Measurements from ENCODE around the gene NCOA4.

The NCOA4 gene

DNA sequence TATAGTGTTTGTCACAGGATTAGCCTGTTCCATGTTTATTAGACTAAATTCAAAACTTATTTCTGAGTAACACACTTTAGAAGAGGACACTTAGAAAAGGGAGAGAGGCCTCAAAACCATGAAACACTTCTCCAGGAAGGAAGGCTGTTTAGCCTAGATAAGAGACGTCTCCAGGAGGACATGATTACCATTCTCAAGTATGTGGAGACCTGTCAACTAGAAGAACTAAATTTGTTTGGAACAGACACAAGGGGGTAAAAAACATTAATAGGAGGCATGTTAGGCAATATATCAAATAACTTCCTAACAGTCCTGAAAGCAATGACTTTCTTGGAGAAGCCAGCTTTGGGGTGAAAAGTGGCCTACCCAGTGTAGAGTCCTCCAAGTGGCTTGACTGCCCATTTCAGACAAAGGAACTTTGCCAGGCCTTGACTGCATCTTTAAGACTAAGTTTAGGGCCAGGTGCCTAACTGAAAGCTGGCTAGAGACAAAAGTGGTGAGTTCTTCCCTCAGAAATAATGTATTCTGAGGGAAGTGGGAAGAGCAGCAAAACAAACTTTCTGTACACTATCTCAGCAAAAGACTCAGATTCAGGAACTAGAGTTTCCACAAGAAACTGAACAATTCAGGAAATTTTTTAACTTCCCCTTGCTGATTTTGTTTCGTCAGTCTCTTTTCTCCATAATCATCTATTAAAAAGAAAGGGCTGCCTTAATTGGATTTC lies 11.8 kb downstream of the NCOA4 start:
- H3K27ac ChIP-seq (ENCODE audit: low read depth, low read length, severe bottlenecking) = peak overlapping the region; percentile 84
- 86 to 92% methylated on average over 1 of the region's 2 CpGs for WGBS, 2 experiments (ENCODE audit: insufficient coverage in 2 of 2)
- H3K9me3 ChIP-seq (ENCODE audit: control insufficient read depth, low read length) = no peaks in the 10 kb centered on the region
- no peak overlapping the region for H3K4me3 ChIP-seq (ENCODE audit: extremely low read depth, insufficient read depth, low read length, poor library complexity, severe bottlenecking)
- peaks cover 45% of the 10 kb centered on the region for H3K4me1 ChIP-seq (ENCODE audit: control insufficient read depth, insufficient read depth, low read length, poor library complexity, severe bottlenecking)
- H3K36me3 ChIP-seq (ENCODE audit: control insufficient read depth, insufficient read depth, low read length) = peaks cover 43% of the 10 kb centered on the region

DNA sequence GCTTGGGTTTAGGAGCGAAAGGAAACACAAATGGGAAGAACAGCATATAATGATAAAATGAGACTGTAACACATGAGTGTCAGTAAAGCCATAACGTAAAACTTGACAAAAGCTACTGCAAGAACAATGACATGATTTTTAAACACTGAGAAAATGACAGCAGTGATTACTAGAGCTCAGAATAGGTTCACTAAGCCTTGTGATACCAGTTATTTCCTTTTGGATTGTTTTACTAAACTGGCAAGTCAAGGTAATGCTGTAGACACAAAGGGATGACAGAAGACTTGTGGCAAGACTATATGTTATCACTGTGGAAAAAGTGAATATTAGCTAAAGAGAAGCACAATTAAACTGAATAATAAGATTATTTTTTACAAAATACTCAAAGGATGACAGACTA lies 12.7 kb downstream of the NCOA4 start:
- Histone ChIP-seq H3K27ac (ENCODE audit: low read depth, low read length, severe bottlenecking) (no peak overlapping the region), H3K4me3 (ENCODE audit: extremely low read depth, insufficient read depth, low read length, poor library complexity, severe bottlenecking) (no peak overlapping the region), H3K36me3 (ENCODE audit: control insufficient read depth, insufficient read depth, low read length) (peaks cover 51% of the 10 kb centered on the region), H3K4me1 (ENCODE audit: control insufficient read depth, insufficient read depth, low read length, poor library complexity, severe bottlenecking) (peaks cover 45% of the 10 kb centered on the region), H3K9me3 (ENCODE audit: control insufficient read depth, low read length) (no peaks in the 10 kb centered on the region)
- 89 to 100% methylated on average over 1 to 2 of the region's 2 CpGs for WGBS, 2 experiments (ENCODE audit: insufficient coverage in 2 of 2)

DNA sequence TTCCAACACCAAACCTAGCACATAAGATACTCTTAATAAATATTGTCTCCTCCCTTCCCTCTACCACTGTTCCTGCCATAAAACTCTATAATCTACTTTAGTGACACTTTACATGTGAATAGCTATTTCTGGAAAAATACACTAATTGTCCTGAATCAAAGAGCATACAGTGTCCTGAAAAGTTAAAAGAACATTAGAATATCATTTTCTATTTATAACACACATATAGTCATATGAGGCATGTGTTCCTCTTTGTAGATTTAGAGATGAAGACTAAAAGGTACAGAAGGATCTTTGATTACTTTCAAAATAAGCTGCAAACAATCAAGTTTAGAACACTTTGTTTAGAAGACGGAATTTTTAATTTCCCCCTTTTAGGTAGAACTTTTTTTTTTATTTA lies 13.6 kb downstream of the NCOA4 start:
- Histone ChIP-seq H3K9me3 (ENCODE audit: control insufficient read depth, low read length) (no peaks in the 10 kb centered on the region), H3K4me1 (ENCODE audit: control insufficient read depth, insufficient read depth, low read length, poor library complexity, severe bottlenecking) (peaks cover 40% of the 10 kb centered on the region), H3K36me3 (ENCODE audit: control insufficient read depth, insufficient read depth, low read length) (peaks cover 53% of the 10 kb centered on the region), H3K27ac (ENCODE audit: low read depth, low read length, severe bottlenecking) (no peak overlapping the region), H3K4me3 (ENCODE audit: extremely low read depth, insufficient read depth, low read length, poor library complexity, severe bottlenecking) (no peak overlapping the region)
- no CpG with 5 or more reads among the region's 1 CpG for whole genome bisulfite sequencing, 2 experiments (ENCODE audit: insufficient coverage in 2 of 2)

DNA sequence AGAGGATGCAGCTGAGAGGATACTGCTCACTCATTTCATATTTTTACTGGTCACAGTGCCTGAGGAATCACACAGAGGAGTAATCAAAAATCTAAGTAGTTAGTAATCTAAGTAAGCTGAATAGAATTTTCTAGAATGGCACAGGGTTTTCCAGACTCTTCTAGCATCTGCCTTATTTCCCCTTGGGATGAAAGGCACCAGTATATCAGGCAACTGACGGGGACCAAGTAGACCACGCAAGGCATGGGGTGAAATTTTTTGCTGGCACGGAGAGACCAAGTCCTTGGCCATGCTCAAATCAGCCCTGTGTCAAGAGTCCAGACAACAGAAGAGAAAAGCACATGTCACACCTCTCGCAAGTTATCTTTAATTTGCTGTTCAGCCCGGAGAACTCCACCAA lies 14.2 kb downstream of the NCOA4 start:
- 88 to 100% methylated on average over 5 of the region's 5 CpGs for WGBS, 2 experiments (ENCODE audit: insufficient coverage in 2 of 2)
- peaks cover 54% of the 10 kb centered on the region for H3K36me3 ChIP-seq (ENCODE audit: control insufficient read depth, insufficient read depth, low read length)
- H3K4me3 ChIP-seq (ENCODE audit: extremely low read depth, insufficient read depth, low read length, poor library complexity, severe bottlenecking) = no peak overlapping the region
- H3K9me3 ChIP-seq (ENCODE audit: control insufficient read depth, low read length) = no peaks in the 10 kb centered on the region
- H3K27ac ChIP-seq (ENCODE audit: low read depth, low read length, severe bottlenecking) = no peak overlapping the region
- H3K4me1 ChIP-seq (ENCODE audit: control insufficient read depth, insufficient read depth, low read length, poor library complexity, severe bottlenecking) = peaks cover 36% of the 10 kb centered on the region

DNA sequence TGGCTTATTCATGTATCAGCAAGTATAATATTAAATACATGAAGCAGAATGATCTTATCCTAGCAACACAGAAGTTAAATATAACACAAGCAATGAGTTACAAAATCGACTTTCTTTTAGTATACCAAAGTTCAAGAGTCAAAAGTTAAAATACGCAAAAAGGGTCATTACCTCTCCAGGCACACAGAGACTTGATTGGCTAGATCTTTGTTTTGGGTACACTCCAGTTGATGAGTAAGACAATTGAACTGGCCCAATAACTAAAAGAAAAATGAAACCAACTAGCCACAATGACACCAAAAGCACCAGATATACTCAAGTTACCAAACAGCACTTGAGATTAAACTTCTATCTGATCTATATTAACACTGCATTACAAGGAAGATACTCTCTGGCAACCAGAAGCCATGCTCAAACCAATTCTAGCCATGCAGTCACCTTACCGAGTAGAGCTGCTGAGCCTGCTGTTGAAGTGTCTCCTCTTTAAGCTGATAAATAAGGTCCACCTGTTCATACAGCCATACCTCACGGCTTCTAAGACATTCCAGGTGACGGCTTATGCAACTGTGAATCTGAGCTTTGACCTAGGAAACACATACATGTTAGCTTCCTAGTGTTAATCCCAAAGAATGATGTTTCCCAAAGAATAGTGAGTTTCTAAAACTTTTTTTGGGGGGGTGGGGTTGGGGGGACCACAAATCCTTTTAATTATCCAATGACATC lies 15.6 kb downstream of the NCOA4 start:
- Histone ChIP-seq H3K9me3 (ENCODE audit: control insufficient read depth, low read length) (no peaks in the 10 kb centered on the region), H3K27ac (ENCODE audit: low read depth, low read length, severe bottlenecking) (no peak overlapping the region), H3K4me1 (ENCODE audit: control insufficient read depth, insufficient read depth, low read length, poor library complexity, severe bottlenecking) (peaks cover 22% of the 10 kb centered on the region), H3K36me3 (ENCODE audit: control insufficient read depth, insufficient read depth, low read length) (peaks cover 67% of the 10 kb centered on the region), H3K4me3 (ENCODE audit: extremely low read depth, insufficient read depth, low read length, poor library complexity, severe bottlenecking) (no peak overlapping the region)
- 94 to 95% methylated on average over 3 to 4 of the region's 5 CpGs for WGBS, 2 experiments (ENCODE audit: insufficient coverage in 2 of 2)

DNA sequence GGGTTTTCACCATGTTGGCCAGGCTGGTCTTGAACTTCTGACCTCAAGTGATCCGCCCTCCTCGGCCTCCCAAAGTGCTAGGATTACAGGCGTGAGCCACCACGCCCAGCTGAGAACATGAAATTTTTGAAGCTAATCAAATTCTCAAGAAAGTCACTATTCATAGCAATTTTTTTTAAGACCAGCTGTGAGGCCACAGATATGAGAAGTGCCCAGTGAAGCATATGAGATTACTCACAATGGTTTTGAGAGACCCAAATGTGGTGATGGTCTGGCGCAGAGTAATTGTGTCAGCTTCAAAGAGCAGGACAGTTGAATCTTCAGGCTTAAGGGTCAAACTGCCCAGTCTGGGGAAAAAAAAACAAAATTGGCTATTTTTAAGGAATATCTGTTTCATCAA lies 16.2 kb downstream of the NCOA4 start:
- no peak overlapping the region for H3K27ac ChIP-seq (ENCODE audit: low read depth, low read length, severe bottlenecking)
- no peaks in the 10 kb centered on the region for H3K9me3 ChIP-seq (ENCODE audit: control insufficient read depth, low read length)
- no peak overlapping the region for H3K4me3 ChIP-seq (ENCODE audit: extremely low read depth, insufficient read depth, low read length, poor library complexity, severe bottlenecking)
- WGBS, 2 experiments (ENCODE audit: insufficient coverage in 2 of 2) = 98 to 100% methylated on average over 3 to 5 of the region's 5 CpGs
- H3K36me3 ChIP-seq (ENCODE audit: control insufficient read depth, insufficient read depth, low read length) = peaks cover 74% of the 10 kb centered on the region
- peaks cover 16% of the 10 kb centered on the region for H3K4me1 ChIP-seq (ENCODE audit: control insufficient read depth, insufficient read depth, low read length, poor library complexity, severe bottlenecking)

DNA sequence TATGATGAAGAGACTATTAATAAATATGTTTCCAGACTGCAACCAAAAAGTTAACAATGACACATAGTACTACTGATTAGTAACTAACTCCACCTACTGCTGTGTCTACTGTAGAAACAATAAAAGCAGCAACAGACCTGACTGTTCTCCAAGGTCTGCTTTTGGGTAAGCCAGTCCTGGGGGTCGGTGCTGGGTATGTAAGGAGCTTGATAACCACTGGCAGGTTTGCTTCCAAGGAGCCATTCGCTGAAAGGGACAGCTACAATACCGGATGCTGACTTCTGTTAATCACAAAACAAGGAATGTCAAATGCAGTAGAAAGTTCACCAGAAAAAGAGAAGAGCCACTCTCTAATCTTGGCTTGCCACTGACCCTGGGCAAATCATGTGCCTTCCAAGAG lies 17.7 kb downstream of the NCOA4 start:
- WGBS, 2 experiments (ENCODE audit: insufficient coverage in 2 of 2) = 94 to 96% methylated on average over 2 to 3 of the region's 3 CpGs
- H3K9me3 ChIP-seq (ENCODE audit: control insufficient read depth, low read length) = no peaks in the 10 kb centered on the region
- peaks cover 2% of the 10 kb centered on the region for H3K4me1 ChIP-seq (ENCODE audit: control insufficient read depth, insufficient read depth, low read length, poor library complexity, severe bottlenecking)
- H3K27ac ChIP-seq (ENCODE audit: low read depth, low read length, severe bottlenecking) = no peak overlapping the region
- peaks cover 88% of the 10 kb centered on the region for H3K36me3 ChIP-seq (ENCODE audit: control insufficient read depth, insufficient read depth, low read length)
- no peak overlapping the region for H3K4me3 ChIP-seq (ENCODE audit: extremely low read depth, insufficient read depth, low read length, poor library complexity, severe bottlenecking)

DNA sequence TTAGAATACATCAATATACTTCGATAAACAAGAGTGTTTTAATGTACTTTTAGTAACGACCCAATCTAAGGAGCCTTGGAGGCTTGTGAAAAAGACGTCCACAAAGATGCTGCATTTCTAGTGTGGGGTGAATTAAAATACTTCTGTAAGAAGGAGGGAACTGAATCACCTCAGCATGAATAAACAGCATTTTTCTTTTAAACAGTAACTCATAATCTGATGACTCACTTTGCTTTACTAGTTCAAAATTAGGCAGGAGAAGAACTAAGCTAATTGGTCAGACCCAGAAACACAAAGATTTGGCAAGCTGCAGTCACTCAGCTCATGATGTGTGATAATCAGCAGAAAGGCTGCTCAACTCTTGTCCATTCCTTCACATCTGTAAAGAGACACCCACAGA lies 24.2 kb downstream of the NCOA4 start:
- Histone ChIP-seq H3K27ac (ENCODE audit: low read depth, low read length, severe bottlenecking) (no peak overlapping the region), H3K4me1 (ENCODE audit: control insufficient read depth, insufficient read depth, low read length, poor library complexity, severe bottlenecking) (peaks cover 4% of the 10 kb centered on the region), H3K36me3 (ENCODE audit: control insufficient read depth, insufficient read depth, low read length) (peaks cover 96% of the 10 kb centered on the region), H3K4me3 (ENCODE audit: extremely low read depth, insufficient read depth, low read length, poor library complexity, severe bottlenecking) (no peak overlapping the region), H3K9me3 (ENCODE audit: control insufficient read depth, low read length) (no peaks in the 10 kb centered on the region)
- no CpG with 5 or more reads among the region's 3 CpGs for WGBS, 2 experiments (ENCODE audit: insufficient coverage in 2 of 2)

DNA sequence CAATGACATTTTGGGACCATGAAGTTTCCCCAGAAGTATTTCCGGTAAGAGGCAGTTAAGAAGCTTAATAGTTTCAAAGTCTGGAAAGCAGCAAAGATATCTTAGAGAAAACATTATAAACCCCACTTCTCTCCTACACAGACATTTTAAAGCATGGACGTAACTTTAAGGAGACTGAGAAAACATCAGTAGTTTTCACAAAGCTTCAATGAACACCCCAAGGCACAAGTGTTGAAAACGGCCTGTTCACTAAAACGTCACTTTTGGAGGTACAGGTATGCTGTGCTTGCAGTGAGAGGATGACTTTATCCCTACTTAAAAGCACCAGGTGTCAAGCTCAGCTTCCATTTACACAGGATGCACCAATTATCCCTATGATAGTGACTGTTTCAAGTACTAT lies 25.0 kb downstream of the NCOA4 start:
- H3K4me1 ChIP-seq (ENCODE audit: control insufficient read depth, insufficient read depth, low read length, poor library complexity, severe bottlenecking) = peaks cover 4% of the 10 kb centered on the region
- no peak overlapping the region for H3K4me3 ChIP-seq (ENCODE audit: extremely low read depth, insufficient read depth, low read length, poor library complexity, severe bottlenecking)
- peaks cover 94% of the 10 kb centered on the region for H3K36me3 ChIP-seq (ENCODE audit: control insufficient read depth, insufficient read depth, low read length)
- WGBS, 2 experiments (ENCODE audit: insufficient coverage in 2 of 2) = 93 to 100% methylated on average over 1 to 3 of the region's 4 CpGs
- no peak overlapping the region for H3K27ac ChIP-seq (ENCODE audit: low read depth, low read length, severe bottlenecking)
- no peaks in the 10 kb centered on the region for H3K9me3 ChIP-seq (ENCODE audit: control insufficient read depth, low read length)

DNA sequence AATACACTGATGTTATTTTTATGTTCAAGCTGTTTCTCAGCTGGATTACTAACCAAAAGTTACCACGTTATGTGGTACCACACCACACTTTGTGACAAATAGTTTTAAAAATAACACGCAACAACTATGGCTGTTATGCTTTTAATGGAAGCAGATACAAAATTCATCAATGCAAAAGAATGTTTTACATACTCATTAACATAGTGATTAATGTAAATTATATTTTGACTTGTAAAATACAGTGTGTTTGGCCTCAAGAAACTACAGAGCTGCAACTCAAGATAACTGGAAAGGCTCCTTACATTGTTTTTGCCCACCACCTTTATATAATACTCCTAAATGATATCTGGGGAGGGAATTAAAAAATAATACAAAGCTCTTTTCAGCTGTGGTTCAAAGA lies 25.5 kb downstream of the NCOA4 start:
- no peaks in the 10 kb centered on the region for H3K9me3 ChIP-seq (ENCODE audit: control insufficient read depth, low read length)
- H3K4me3 ChIP-seq (ENCODE audit: extremely low read depth, insufficient read depth, low read length, poor library complexity, severe bottlenecking) = no peak overlapping the region
- H3K36me3 ChIP-seq (ENCODE audit: control insufficient read depth, insufficient read depth, low read length) = peaks cover 93% of the 10 kb centered on the region
- H3K4me1 ChIP-seq (ENCODE audit: control insufficient read depth, insufficient read depth, low read length, poor library complexity, severe bottlenecking) = peaks cover 4% of the 10 kb centered on the region
- 100% methylated on average over 1 of the region's 2 CpGs; no CpG with 5 or more reads in 1 of the 2 experiments for WGBS, 2 experiments (ENCODE audit: insufficient coverage in 2 of 2)
- H3K27ac ChIP-seq (ENCODE audit: low read depth, low read length, severe bottlenecking) = no peak overlapping the region
